ENCODE measurements around the gene FZD4.
"Not testable (repeated sequence)": the region's sequence is repeated elsewhere in the genome, so short reads cannot be mapped to it uniquely, and the experiment has no call there.

FZD4 gene

GRCh38 chr11:86972734-86973133, 17.5 kb upstream of the FZD4 start:
- DNase-seq (ENCODE audit: low spot score): no peak

DNA sequence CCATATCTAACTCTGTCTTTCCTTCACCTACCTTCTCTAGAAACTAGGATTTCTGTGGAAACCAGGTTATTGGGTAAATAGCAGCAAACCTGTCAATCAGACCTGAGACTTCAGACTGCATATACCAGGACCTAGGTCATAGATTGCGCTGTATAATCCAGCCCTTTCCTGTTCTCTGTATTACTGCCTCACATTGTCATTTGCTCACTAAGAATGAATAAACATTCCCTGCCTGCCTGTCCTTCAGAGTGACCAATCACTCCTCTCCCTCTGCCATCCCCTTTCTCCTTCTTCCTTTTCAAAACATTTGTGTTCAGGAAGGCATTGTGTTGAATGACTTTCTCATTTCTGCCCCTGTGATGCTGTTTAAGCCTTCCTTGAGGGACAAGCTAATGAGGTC, 14.1 kb upstream of the FZD4 start:
- no peak for DNase-seq (ENCODE audit: low spot score)

DNA sequence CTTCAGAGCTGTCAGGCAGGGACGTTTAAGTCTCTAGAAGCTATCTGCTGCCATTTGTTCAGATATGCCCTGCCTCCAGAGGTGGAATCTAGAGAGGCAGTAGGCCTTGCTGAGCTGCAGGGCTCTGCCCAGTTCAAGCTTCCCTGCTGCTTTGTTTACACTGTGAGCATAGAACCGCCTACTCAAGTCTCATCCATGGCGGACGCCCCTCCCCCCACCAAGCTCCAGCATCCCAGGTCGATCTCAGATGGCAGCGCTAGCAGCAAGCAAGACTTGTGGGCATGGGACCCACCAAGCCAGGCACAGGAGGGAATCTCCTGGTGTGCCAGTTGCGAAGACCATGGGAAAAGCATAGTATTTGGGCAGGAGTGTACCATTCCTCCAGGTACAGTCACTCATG, 12.4 kb upstream of the FZD4 start:
- DNase-seq (ENCODE audit: low spot score): not testable (repeated sequence)

- no peak for DNase-seq (ENCODE audit: low spot score)
These were observed 2.9 kb upstream of the FZD4 start for GRCh38 chr11:86957976-86958646.

DNA sequence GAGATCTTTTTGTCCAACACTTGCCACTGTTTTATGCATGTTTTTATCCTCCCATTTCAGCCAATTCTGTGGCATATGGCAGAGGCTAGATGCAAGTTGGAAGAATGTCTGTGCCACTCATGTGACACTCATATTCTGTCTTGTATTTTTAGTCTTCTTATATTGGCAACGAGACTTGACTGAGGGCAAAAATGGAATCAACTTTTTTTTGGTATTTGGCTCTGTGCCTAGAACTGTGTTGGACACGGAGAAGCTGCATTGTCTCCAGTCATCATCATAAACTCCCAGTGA, 1.7 kb upstream of the FZD4 start:
- no peak for DNase-seq (ENCODE audit: low spot score)

DNA sequence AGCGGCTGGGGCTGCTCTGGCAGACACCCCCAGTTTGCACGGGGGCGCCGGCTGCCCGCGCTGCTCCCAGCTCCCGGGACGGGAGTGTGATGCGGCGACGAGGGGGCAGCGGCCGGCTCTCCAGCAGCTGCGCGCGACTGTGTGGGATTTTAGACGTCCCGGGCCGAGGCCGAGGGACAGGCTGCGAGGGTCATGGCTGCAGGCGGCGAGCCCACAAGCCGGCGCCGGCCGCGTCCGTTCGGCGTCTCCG, 159 bp downstream of the FZD4 start:
- DNase-seq (ENCODE audit: low spot score): no peak

- peak; percentile 53 for DNase-seq (ENCODE audit: low spot score)
These were observed 705 bp downstream of the FZD4 start for GRCh38 chr11:86954269-86955110.

- DNase-seq (ENCODE audit: low spot score): no peak
These were observed 2.8 kb downstream of the FZD4 start for GRCh38 chr11:86952221-86952875.

DNA sequence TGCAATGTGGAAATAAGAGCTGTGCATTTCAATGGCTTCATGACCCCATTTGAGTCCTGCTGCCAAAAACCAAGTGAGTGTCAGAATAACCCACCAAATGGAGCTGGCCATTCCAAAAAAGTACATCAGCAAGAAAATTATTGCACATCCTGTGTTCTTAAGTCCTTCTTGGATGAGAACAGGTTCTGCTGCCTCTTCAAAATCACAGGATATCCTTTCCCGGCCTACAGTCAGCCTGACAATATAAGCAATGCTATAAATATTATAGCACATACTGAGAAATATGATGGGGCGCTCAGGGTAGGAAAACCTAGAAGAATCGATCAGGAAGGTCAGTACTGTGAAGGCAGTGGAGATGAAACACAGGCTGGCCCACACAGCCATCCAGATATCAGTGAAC, 3.5 kb downstream of the FZD4 start:
- DNase-seq (ENCODE audit: low spot score): no peak

- no peak for DNase-seq (ENCODE audit: low spot score)
These were observed 4.6 kb downstream of the FZD4 start for GRCh38 chr11:86950661-86950995.

GRCh38 chr11:86949995-86950660, 5.1 kb downstream of the FZD4 start:
- no peak for DNase-seq (ENCODE audit: low spot score)

DNA sequence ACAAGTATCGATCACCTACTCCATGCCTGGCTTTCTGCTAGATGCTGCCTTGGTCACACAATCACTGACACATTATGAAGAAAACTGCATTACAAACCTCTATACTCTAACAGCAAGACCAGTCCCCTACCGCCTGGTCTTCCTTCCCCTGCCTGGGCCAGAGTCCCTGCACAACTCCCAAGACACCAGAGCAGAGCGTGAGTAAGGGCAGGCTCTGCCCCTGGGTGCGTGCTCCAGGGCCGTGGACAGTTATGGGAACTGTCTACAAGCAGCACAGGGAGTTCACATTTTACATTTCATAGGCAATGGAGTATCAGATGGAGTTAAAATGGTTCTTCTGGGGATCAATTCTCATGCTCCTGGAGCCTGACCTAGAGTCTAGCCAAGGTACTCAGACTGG, 6.5 kb downstream of the FZD4 start:
- no peak for DNase-seq (ENCODE audit: low spot score)

DNA sequence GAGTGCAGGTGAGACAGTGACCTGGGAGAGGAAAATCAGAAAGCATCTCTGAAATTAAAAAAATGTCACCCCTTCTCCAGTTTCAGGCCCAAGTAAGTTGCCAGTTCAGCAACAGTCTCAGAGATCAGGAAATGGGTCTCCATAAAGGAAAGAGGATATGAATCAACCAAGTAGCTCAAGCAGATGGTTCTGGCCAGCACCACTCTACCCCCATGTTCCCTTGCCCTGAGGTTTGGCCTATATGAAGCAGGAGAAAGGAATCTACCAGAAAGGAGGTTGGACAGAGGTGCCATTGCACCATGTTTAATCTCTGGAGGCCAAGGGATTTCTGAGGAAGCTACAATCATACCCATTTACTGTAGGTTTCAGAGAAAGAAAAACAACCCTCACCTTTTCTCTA, 7.7 kb downstream of the FZD4 start:
- no peak for DNase-seq (ENCODE audit: low spot score)

DNA sequence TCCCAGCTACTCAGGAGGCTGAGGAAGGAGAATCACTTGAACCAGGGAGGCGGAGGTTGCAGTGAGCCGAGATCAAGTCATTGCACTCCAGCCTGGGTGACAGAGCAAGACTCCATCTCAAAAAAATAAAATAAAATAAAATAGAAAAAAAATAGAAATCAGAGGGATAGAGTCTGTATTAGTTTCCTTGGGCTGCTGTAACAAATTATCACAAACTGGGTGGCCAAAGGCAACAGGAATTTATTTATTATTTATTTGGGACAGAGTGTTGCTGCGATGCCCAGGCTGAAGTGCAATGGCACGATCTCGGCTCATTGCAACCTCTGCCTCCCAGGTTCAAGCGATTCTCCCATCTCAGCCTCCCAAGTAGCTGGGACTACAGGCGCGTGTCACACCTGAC, 11.7 kb downstream of the FZD4 start:
- not testable (repeated sequence) for DNase-seq (ENCODE audit: low spot score)

DNA sequence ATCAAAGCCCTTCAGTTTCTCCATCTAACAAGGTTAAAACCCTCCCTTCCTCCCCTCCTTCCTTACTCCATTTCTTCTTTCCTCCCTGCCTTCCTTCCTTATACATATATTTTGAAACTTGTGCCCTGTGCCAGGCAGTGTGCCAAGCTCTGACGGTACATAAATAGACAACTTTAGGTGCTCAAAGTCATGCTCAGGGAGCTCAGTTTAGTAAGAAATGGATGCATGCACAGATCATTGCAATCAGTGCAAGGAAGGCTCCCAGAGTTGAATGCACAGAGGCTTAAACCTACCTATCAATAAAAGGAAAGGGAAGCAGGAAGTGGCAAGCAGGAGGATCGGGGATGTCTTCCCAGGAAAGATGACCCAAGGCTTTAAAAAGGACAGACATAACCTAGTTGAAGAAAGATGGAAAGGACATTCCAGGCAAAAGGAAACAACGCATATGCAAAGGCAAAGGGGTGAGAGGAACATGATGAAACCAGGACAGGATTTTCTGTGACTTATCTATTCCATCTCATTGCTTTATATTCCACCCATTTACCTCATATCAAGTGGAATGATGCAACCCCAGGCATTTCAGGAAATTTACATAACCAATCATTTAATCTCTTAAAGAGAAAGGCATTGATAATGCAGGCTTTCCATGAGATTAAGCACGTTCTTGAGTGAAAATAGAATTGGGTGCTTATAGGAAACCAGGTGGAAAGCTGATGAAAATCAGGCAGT, 13.2 kb downstream of the FZD4 start:
- no peak for DNase-seq (ENCODE audit: low spot score)

DNA sequence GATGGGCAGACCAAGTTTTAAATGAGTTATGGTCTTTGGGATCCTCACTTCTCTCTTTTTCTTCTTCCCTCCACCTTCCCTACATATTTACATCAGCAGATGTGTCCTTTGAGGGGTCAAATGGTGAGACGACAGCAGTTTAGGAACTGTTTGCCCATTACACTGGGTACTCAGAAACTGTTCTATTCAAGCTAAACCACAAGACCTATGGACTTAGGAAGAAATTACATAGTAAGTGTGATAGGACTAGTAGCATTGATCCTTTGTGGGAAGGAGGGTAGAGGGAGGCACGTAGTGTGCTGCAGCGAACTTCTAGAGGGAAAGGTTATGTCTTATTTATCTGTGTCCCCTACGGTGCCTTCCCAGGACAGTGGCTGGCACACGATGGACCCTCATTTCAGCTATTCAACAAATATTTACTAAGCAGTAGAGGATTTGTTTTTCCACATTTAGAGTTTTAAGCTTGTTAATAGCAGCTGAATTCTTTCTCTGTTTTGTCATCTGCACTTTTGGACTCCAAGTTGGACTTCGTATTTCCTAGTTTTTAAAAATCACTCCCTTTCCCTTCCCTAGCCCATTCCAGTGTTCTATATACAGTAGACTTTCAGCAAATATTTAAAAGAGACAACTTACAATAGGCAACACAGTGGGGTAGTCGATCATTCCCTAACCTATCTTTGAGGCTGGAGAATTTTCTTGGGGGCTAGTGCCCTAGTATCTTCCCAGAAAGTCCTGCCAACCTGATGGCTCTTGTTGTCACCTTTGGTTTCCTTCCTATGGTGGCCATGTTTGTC, 13.9 kb downstream of the FZD4 start:
- DNase-seq (ENCODE audit: low spot score): no peak

DNA sequence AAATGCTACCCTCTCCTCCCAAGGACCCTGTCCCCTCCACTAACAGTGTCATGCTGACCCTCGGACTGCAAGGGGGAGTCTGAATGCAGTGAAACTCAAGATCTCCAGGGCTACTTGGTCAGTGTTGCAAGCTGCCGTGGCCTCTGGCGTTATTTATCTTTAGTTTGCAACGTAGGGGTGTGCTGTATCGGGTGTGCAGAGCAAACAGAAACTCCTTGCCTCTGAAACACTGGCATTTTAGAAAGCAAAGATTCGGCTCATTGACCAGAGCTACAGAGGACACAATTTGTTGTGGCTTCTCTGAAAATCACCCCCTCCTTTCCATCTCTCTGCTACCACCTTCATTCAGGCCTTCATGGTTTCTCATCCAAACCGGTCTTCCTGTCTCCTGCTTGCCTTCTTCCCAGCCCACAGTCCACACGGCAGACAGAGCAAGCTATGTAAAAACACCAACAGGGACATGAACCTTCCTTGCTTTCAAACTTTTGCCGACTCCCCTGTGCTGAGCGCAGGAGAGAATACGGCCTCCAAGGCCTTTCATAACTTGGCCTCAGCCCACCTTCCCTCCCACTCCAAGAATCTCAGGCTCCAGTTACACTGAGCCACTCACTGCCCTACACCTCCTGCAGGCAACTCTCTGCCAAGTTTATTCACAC, 14.9 kb downstream of the FZD4 start:
- DNase-seq (ENCODE audit: low spot score): peak; percentile 58

DNA sequence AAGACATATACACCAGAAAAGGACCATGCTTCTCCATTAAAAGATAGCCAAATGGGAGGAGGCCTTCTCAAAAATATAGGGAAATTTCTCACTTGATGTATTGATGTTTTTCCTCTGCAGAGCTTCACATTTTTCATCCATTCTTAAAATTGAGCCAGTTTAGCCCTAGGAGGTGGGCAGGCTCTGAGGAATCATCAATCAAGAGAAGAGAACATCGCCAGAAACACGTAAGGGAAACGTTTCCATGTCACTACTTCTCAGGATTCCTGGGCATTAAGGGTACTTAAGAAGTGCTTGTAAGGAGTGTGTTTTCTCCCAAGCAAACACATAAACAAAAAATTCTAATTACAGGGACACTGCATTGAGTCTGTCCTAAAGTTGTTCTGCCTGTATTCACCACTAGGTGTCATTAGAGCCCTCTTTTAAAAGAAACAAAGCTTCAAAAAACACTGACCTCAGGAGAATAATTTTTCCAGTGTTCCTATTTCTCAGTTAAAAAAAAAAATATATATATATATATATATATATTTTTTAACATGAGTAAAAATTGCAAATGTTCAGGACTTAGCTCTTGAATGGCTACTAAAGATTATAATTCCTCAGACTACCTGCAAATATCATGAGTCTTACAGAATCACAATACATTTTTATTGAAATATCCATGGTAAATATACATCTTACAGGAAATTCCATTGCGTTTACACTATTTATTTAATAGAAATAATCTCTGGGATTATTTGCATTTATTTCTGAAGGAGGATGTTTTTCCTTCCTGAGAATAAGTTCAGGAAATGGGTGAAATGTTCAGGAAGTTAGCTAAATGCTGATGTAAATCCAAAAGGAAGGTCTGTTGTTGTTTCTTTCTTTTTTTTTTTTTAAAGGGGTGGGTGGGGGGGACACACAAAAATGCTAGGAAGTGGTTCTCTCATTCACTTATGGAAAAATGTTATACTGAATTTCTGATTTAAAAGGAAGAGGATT, 16.0 kb downstream of the FZD4 start:
- peak; percentile 34 for DNase-seq (ENCODE audit: low spot score)

DNA sequence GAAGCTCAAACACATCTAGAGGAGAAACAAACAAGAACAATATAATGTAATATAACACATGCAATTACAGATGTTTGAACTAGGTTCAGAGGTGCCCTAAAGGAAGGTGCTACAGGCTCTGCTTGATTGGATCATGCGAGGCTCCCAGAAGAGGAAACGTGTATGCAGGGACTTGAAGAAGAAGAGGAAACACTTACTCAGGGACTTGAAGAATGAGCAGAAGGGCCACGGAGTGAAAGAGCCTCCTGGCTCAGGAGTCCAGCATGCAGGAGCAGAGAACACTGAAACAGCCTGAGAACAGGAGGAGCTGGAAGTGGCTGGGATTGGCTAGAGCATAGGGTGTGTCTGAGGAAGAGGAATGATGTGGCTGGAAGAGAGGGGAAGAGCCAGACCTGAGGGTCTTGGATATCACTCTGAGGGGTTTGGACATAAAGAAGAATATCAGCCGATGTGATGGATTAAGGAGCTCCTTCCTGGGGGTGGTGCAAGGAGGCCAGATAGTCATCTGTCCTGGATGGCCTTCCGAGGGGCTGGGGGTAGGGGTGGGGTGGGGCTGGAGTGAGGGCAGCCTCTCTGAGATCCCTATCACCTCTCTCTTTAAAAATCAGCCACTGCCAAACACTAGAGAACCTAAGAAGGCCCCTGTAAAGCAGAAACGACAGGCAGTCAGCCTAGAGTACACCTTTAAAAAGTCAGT, 16.8 kb downstream of the FZD4 start:
- DNase-seq (ENCODE audit: low spot score): no peak
